ENCODE data around the gene PPAN.
A peak's percentile ranks its signal among the peaks of the same experiment; 100 is the strongest.

The PPAN gene, protein sequence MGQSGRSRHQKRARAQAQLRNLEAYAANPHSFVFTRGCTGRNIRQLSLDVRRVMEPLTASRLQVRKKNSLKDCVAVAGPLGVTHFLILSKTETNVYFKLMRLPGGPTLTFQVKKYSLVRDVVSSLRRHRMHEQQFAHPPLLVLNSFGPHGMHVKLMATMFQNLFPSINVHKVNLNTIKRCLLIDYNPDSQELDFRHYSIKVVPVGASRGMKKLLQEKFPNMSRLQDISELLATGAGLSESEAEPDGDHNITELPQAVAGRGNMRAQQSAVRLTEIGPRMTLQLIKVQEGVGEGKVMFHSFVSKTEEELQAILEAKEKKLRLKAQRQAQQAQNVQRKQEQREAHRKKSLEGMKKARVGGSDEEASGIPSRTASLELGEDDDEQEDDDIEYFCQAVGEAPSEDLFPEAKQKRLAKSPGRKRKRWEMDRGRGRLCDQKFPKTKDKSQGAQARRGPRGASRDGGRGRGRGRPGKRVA

DNA sequence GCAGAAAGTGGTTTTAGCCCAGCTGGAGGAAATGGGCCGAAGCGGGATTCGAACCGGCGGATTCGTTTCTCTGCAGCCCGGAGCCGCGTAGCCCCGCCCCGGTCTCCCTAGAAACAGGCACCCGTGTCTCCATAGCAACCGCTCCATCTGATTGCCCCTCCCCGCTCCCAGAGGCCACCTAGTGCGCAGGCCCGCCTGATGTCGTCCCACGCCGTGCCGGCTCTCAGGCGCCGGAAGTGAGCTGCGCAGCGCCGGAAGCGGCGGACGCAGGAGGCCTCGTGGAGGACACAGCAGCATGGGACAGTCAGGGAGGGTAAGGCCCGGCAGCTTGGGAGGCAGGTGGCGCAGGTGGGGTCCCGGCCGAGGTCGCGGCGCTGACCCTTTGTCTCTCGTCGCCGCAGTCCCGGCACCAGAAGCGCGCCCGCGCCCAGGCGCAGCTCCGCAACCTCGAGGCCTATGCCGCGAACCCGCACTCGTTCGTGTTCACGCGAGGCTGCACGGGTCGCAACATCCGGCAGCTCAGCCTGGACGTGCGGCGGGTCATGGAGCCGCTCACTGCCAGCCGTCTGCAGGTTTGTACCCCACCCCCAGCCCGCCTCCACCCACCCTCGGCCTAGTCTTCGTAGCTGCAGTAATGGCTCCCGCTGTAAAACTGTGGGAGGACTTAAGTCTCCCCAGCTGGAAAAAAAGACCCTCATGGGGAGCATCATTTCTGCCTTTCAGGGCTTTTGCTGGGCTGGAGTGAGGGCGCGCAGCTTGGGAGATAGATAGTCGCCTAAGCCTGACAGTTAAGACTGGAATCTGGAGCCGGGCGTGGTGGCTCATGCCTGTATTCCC lies at the start of gene PPAN:
Gene PPAN, plus strand, starts transcription at position 263 of the 837 bp plus-strand sequence. Its CDS starts 33 bp downstream, at position 296.
- DNase-seq: peak; percentile 100

DNA sequence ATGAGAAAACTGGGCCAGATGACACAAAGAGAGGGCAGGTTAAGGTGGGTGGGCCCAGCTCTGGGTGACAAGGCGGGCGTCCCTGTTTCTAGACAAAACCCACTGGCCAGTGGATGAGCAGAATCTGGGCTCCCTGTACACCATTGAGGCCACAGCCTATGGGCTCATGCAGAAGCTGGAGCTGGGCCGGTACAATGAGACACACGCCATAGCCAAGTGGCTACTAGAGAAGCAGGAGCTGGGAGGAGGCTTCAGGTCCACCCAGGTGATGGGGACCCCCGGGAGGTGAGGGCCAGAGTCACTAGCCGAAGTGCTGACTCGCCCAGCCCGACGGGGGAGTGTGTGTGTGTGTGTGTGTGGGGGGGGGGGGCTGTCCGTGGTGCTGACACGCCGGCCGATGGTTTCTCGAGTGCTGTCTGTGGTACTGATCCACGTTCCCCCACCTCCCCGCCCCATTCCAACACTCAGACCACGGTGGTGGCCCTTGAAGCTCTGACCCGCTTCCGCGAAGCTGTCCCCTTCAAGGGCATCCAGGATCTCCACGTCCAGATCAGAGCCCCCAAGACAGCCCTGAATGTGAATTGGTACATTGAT lies 44.3 kb upstream of the PPAN start:
- peak; percentile 30 for DNase-seq

DNA sequence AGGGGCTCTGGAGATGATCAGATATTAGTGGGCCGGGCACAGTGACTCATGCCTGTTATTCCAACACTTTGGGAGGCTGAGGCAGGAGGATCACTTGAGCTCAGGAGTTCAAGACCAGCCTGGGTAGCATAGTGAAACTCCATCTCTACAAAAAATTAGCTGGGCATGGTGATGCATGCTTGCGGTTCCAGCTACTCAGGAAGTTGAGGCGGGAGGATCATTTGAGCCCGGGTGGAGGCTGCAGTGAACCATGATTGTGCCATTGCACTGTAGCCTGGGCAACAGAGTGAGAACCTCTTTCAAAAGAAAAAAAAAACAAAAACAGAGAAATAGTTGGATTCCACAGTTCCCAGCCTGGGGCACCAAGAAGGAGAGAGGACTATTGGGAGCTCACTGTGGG lies 38.0 kb upstream of the PPAN start:
- no peak for DNase-seq

DNA sequence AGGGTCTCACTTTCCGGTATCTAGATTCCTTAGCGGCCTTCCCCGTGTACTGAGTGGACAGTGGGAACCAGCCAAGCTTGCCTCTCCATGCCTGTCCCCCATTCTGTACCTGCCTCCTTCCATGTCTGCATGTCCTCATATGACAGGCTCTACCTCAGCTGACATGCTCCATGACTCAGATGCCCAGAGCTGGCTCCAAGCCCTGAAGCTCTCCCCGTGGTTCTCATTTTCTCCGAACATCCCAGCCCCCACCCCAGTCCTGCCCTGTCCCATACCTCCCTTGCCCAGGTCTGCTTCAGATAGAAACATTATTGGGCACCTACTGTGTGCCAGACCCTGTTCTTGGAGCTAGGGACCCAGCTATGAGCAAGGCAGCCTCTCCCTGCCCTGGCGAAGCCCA lies 37.1 kb upstream of the PPAN start:
- no peak for DNase-seq

DNA sequence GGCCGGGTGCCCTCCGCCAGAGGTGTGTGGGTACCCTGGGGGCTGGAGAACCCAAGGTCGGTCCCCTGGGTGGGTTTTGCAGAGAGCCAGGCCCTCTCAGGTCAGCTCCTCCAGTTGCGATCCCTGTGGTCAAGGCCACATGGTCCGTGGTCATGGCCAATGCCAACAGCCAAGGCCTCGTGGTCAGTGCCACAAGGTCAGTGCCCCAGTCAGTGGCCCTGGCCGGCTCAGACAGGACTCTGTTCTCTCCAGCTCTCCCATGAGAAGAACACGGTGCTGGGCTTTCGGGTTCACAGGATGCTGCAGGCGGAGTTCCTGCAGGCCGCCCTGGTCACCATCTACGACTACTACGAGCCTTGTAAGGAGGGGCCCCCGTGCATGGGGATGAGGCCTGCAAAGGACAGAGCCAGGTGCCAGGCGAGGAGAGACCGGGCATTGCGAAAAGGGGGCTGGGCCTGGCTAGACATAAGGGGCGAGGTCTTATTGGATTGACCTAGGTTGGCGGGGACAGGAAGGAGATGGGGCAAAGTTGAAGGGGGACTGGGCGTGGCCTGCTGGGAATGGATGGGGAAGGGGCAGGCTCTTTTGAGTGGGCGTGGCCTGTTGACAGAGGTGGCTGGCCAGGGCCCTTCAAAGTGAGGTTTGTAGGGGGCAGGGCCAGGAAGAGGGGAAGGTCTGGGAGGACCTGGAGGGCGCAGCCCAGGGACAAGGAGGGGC lies 35.3 kb upstream of the PPAN start:
- DNase-seq: no peak

DNA sequence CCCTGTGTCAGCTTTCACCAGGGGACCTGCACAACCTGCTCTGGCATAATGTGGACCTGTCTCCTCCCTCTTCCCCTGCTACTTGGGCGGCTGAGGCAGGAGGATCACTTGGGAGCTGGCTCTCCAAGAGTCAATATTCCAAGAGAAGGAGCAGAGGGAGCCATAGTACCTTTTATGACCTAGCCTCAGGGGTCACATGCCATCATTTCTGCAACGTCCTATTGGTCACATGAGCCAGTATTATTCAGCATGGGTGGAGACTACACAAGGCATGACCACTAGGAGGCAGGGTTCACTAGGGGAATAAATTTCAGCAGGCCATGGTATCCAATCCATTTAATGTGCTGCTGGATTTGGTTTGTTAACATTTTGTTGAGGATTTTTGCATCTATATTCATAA lies 32.0 kb upstream of the PPAN start:
- peak; percentile 70 for DNase-seq

DNA sequence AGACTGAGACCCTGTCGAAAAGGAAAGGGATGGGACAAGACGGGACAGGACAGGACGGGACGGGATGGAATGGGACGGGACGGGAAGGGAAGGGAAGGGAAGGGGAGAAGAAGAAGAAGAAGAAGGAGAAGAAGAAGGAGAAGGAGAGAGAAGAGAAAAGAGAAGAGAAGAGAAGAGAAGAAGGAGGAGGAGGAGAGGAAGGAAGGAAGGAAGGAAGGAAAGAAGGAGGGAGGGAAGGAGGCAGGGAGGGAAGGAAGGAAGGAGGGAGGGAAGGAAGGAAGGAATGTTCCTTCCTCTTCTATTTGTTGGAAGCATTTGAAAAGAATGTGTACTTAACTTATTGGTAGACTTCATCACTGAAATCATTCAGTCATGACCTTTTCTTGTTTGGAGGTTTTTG lies 29.6 kb upstream of the PPAN start:
- DNase-seq: no peak

DNA sequence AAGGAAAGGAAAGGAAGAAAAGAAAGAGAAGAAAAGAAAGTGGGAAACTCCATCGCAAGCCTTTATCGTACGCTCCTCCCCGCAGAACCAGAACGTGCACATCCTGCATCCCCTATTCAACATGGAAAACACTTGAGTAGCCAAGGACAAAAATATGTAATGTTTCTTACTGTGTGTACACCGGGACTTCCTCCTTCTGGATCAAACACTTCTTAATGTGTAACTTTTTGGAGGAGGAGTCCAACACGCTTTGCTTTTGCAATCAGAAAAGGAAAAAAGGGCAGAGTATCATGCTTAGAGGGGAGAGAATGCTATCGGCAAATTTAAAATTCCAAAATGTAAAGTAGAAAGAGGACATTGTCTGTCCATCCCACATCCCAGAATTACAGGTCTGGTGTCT lies 27.8 kb upstream of the PPAN start:
- no peak for DNase-seq

DNA sequence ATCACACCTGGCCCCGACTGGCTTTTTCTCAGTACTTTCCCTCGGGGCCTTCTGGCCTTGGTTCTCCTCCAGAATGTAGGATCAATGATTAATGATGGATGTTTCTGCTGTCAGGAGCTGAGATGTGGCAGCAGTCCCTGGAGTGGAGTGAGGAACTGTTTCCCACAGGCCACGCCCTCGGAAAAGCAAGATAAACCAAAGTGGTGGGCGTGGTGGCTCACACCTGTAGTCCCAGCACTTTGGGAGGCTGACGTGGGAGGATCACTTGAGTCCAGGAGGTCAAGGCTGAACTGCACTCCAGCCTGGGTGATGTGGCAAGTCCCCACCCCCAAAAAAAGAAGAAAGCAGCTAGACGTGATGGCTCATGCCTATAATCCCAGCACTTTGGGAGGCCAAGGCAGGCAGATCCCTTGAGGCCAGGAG lies 27.1 kb upstream of the PPAN start:
- DNase-seq: no peak

DNA sequence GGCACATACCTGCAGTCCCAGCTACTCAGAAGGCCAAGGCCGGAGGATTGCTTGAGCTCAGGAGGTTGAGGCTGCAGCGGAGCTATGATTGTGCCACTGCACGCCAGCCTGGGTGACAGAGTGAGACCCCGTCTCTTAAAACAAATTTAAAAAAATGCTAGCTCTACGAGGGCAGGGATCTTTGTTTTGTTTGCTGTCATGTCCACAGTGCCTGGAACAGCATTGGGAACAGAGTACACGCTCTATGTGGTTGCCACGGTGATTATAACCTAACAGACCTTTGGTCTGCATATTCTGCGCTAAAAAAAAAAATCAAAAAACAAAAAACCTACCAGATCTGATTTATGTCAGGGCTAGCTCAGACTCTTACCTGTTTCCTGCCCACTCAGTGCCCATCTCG lies 22.3 kb upstream of the PPAN start:
- no peak for DNase-seq

DNA sequence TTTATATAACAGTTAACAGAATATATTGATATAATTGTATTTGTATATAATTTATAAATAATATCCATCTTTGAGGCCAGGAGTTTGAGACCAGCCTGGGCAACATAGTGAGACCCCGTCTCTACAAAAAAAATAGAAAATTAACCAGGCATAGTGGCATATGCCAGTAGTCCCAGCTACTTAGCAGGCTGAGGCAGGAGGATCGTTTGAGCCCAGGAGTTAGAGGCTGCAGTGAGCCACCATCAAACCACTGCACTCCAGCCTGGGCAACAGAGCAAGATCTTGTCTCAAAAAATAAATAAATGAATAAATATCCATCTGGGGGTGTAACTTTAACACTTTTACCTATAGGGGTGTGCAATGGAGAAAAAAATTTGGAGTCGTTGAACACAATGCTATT lies 21.4 kb upstream of the PPAN start:
- no peak for DNase-seq

DNA sequence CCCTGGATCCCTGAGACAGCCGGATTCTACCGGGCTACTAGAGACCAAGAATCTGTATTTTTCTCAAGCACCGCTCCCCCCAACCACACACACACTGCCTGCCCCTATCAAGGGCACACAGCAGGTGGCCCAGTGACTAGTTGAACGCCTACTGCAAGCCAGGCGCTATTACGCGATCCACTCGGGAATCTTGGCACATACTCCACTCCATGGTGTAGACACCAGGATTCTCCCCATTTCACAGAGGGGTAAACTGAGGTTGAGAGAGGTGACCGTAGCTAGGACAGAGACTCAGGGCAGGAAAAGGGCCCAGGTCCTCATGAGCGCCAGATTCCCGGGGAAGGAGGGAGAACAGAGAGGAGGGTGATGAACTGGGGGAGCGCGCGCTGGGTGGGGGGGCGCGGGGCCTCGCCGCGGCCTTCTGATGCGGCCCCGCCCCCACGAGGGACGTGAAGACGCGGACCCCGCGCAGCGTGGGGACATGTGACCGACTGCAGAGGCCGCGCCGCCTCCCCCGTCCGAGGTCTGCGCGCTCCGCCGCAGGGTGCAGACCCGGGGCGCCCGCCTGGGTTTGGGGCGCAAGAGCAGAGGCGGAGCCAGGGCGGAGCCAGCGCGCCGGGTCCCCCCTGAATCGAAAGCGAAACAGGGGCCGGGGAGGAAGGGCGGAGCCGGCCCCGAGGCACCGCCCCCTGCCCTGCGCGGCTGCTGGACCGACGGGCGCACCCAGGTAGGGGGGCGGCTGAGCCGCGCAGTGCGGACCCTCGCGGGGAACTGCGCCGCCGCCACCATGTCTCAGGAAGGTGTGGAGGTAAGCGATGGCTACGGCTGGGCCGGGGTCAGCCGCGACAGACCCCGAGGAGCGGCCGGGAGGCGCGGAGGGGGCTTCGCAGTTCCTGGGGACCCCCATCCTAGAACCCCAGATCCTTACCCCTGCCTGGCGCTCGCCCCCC lies 20.2 kb upstream of the PPAN start, which contains the start of gene SHFL:
Gene SHFL, plus strand, starts transcription at position 677 of the 950 bp plus-strand sequence. Its CDS starts 111 bp downstream, at position 788.
- DNase-seq: peak; percentile 90

DNA sequence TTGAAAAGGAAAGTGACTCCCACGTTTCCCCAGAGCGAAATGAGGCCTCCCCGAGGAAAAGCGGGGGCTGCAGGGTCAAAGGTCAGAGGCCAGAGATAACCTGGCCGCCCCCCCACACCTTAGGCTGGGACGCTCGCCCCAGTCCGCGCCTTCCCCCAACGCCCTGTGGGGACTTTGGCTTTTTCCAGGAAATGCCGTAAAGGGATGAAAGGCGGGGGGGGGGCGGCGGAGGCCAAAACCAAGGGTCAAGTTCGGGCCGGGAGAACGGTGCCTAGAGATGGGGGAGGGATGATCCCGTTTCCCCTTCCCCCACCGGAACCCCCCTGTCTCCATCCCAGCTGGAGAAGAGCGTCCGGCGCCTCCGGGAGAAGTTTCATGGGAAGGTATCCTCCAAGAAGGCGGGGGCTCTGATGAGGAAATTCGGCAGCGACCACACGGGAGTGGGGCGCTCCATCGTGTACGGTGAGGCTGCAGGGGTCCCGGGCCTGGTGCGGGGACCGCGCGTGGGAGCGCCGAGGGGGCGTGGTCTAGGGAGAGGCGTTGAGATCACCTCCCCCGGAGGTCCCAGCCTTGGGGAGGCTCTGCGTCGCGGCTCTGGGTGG lies 19.5 kb upstream of the PPAN start:
- no peak for DNase-seq

DNA sequence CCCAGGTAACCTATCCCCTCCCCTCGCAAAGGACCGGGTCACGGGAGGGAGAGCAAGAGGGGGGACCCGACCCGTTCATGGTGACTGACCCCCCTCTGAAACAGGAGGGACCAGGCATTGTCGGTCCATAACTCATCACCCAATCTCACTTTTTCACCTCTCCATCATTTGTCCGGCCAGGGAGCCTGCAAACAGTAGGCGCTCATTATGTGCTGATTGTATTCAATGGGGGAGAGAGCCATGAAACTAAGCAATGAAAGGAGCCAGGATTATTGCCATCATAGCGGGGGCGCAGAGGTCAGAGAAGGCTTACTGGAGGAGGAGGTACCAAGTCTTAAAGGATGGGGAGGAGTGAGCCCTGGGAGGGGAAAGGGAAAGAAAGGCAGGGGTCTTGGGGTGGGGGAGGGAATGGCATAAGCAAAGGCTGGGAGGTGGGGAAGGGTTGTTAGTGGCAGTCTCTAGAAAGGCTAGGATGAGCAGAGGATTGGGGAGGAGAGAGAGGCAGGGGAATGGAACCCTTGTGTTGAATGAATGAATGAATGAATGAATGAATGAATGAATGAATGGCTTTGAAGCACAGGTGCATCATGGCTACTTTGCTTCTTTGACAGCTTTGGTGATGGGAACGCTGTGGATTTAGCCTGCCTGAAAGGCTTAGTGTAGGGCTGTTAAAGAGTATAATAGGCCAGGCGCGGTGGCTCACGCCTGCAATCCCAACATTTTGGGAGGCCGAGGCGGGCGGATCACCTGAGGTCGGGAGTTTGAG lies 18.7 kb upstream of the PPAN start:
- no peak for DNase-seq

DNA sequence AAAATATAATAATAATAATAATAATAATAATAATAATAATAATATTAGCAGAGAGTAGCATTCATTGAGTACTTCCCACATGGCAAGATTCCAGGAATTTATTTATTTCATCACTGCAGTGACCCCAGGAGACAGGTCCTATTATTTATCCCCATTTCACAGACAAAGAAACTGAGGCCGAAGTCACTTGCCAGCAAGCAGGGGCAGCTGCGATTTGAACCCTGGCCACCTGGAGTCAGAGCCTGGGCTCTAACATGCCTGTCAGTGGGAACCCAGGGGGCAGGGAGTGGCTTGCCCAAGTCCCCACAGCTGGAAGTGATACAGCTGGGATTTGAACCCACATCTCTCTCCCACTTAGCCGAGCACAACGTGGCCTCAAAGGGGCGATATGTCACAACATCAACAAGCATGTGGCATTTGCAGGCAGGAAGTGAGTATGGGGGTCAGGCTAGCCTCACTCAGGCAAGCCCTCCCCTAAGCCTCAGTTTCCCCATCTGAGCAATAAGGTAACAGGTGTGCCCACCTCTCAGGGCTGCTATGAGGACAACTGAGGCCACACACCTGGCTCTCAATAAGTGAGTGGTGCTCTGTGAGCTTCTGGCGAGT lies 17.1 kb upstream of the PPAN start:
- no peak for DNase-seq

DNA sequence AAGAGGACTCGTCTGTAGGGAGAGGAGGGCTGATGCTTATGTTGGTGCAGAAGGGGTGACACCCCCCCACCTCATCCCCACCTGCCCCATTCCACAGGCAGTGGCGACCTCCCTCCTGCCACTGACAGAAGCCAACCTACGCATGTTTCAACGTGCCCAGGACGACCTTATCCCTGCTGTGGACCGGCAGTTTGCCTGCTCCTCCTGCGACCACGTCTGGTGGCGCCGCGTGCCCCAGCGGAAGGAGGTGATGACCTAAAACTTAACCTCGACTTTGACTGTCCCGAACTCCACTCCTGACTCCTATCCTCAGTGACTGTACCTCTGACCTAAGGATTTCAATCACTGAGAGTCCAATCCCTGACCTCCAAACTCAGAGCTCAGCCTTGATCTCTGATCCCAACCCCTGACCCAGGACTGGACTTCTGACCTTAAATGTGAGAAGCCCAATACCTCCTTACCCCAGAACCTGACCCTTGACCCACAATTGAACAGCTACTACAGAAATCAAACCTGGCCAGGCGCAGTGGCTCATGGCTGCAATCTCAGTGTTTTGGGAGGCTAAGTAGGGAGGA lies 16.3 kb upstream of the PPAN start:
- DNase-seq: no peak

DNA sequence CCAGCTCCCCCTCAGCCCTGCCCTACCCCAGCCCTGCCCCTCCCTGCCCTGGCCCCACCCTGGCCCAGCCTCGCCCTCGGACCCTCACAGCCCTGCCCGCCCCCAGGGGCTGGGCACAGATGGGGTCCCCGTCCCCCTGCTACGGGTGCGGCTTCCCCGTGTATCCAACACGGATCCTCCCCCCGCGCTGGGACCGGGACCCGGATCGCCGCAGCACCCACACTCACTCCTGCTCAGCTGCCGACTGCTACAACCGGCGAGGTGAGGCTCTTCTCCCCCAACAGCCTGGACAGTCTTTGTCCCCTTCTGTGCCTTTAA lies 14.8 kb upstream of the PPAN start:
- DNase-seq: no peak

DNA sequence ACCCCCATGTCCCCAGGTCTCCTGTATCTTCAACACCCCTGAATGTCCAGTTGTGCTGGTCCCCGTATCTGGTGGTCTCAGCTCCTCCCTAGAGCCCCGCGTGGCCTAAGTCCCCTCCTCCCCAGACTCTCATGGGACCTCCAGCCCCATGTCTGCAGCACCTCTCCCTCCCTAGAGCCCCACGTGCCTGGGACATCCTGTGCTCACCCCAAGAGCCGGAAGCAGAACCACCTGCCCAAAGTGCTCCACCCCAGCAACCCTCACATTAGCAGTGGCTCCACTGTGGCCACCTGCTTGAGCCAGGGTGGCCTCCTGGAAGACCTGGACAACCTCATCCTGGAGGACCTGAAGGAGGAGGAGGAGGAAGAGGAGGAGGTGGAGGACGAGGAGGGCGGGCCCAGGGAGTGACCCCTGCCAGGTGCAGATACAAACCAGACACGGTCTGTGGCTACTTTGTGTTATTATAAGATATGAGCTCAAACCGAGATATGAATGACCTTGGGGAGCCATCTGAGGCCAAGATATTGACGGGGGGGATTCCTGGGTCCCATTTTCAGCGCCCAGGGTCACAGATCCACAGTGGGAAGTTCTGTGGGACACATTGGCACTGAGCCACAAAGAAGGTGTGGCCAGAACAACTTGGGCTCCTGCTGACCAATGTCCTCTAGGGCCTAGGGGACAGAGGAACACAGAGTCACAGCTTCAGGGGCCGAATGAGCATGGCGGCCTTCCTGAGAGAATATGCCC lies 14.1 kb upstream of the PPAN start:
- DNase-seq: no peak

All from OCI-M1 (cell line).